CD4-positive, alpha-beta memory T cell (primary cell): ENCODE data around the gene TPRG1. TPM values are rescaled to one million over a fixed set of nuclear protein-coding genes. Genes with fewer than 3 reads are reported as not detected.

Experiments
- CTCF ChIA-PET: fragments of 350-600 bp; sonication (Branson Sonifier 250); formaldehyde crosslinking; loops from one replicate; lab custom pipeline; 2021; ENCODE audit warnings: inconsistent platforms; ENCODE audit not compliant: partially characterized antibody; lab: Charles Lee
- POLR2A ChIA-PET: fragments of 350-600 bp; sonication (Branson Sonifier 250); formaldehyde crosslinking; loops from one replicate; lab custom pipeline; 2021; ENCODE audit not compliant: partially characterized antibody; lab: Charles Lee
- DNase-seq, 5 donors: peaks; one replicate each; pipeline versions ENCODE4 v3.0.0 to v3.0.0-alpha.2; 2020 to 2022; ENCODE audit warnings: mixed read lengths in 1 of 5
- H3K27ac ChIP-seq: one replicate; pipeline ENCODE4 v1.7.0; 2013; ENCODE audit warnings: low read depth, low read length
- H3K27me3 ChIP-seq: 2 replicates; pipeline ENCODE4 v1.7.0; 2013; ENCODE audit warnings: mild to moderate bottlenecking, low read length, moderate library complexity; ENCODE audit not compliant: insufficient read depth
- H3K36me3 ChIP-seq: 2 replicates; pipeline ENCODE4 v1.7.0; 2013; ENCODE audit warnings: mild to moderate bottlenecking, low read length, moderate library complexity; ENCODE audit not compliant: insufficient read depth
- H3K4me1 ChIP-seq: 2 replicates; pipeline ENCODE4 v1.7.0; 2013; ENCODE audit warnings: mild to moderate bottlenecking, low read length, moderate library complexity; ENCODE audit not compliant: insufficient read depth
- H3K4me3 ChIP-seq, 2 donors: one replicate each; pipeline ENCODE4 v1.7.0; 2013; ENCODE audit warnings: low read length in 2 of 2, mild to moderate bottlenecking in 1 of 2
- H3K9me3 ChIP-seq, 2 donors: one replicate each; pipeline ENCODE4 v1.7.0; 2013; ENCODE audit warnings: low read length in 2 of 2, control low read depth in 1 of 2; ENCODE audit not compliant: control insufficient read depth in 1 of 2
- H3K27ac Mint-ChIP-seq, 7 donors: one replicate each; pipeline ENCODE4 v1.8.0; 2020 to 2021; ENCODE audit warnings: mixed read lengths in 7 of 7, mild to moderate bottlenecking in 6 of 7, inconsistent platforms in 3 of 7, moderate library complexity in 3 of 7
- H3K27me3 Mint-ChIP-seq, 2 donors: one replicate each; pipeline ENCODE4 v1.8.0; 2020 to 2021; ENCODE audit warnings: mixed read lengths in 2 of 2
- H3K36me3 Mint-ChIP-seq, 2 donors: one replicate each; pipeline ENCODE4 v1.8.0; 2020 to 2021; ENCODE audit warnings: mixed read lengths in 2 of 2, inconsistent platforms in 1 of 2, mild to moderate bottlenecking in 1 of 2
- H3K4me1 Mint-ChIP-seq, 4 donors: one replicate each; pipeline ENCODE4 v1.8.0; 2020 to 2021; ENCODE audit warnings: mixed read lengths in 4 of 4, mild to moderate bottlenecking in 1 of 4
- H3K4me3 Mint-ChIP-seq, 8 donors: one replicate each; pipeline ENCODE4 v1.8.0; 2020 to 2021; ENCODE audit warnings: mixed read lengths in 8 of 8, mild to moderate bottlenecking in 7 of 8, moderate library complexity in 6 of 8, inconsistent platforms in 3 of 8
- H3K9me3 Mint-ChIP-seq, 8 donors: one replicate each; pipeline ENCODE4 v1.8.0; 2020 to 2021; ENCODE audit warnings: mixed read lengths in 8 of 8, mild to moderate bottlenecking in 5 of 8, inconsistent platforms in 3 of 8, moderate library complexity in 1 of 8
- intact Hi-C: fragments of 100-400 bp; cut with micrococcal nuclease; formaldehyde crosslinking; loops from one replicate; pipeline ENCODE4 v1.15.1; 2023
- polyA plus RNA-seq, 2 donors: library from polyadenylated mRNA; unstranded; fragments of 300-500 nt; fragmentation: Illumina TruSeq; gene quantifications; one replicate each; pipeline ENCODE4 v1.2.3, GENCODE V29; 2021
- total RNA-seq, 2 experiments: library from RNA; stranded (reverse); gene quantifications; one replicate each; pipeline ENCODE4 v1.2.3, GENCODE V29; 2021

TPRG1 gene
- total and polyA plus RNA-seq, 4 experiments from 2014 or later = 8.2 to 61.4 (median 31.7) TPM

DNA sequence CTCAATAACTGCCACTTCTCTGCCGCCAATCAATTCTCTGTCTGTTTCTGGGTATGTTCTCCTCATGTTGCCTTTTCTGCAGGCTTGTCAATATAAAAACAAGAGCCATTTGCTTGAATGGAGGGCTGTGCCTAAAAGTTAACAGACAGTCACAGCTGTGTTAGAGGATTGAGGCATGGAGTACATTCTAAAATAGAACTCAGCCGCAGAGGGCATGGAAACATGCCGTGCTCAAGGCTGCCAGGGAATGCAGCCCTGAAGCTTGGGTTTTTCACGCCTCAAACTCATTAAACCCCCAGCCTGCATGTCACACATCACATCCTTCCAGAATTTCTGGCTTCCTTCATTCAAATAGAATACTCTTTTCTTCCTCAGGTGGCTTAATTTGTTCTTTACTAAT is 166.6 kb downstream of the TPRG1 start:
- Mint-ChIP-seq H3K36me3 (no peaks in the 10 kb centered on the region), H3K4me1 (peaks cover 12 to 18% (median 18%) of the 10 kb centered on the region in 4 donors), H3K4me3 (no peak overlapping the region), H3K9me3 (peaks cover 0 to 6% (median 0%) of the 10 kb centered on the region in 8 donors), H3K27me3 (no peaks in the 10 kb centered on the region), H3K27ac (no peak overlapping the region)
- H3K36me3 ChIP-seq = no peaks in the 10 kb centered on the region
- DNase-seq = no peak
- no peaks in the 10 kb centered on the region for H3K27me3 ChIP-seq
- ChIA-PET POLR2A (interaction anchor here (0.8 to 1.3 kb wide), 2 partner anchors 9 to 16 kb away, joined by 3 to 4 read pairs; no protein-coding TSS in a partner anchor), CTCF (interaction anchor here (0.8 to 2.1 kb wide), 6 partner anchors 9 to 52 kb away, joined by 3 to 7 read pairs (median 4); no protein-coding TSS in a partner anchor)
- H3K9me3 ChIP-seq = no peaks in the 10 kb centered on the region
- no peak overlapping the region for H3K27ac ChIP-seq
- no peak overlapping the region for H3K4me3 ChIP-seq
- intact Hi-C loops = no loop called here
- H3K4me1 ChIP-seq = peaks cover 17% of the 10 kb centered on the region

DNA sequence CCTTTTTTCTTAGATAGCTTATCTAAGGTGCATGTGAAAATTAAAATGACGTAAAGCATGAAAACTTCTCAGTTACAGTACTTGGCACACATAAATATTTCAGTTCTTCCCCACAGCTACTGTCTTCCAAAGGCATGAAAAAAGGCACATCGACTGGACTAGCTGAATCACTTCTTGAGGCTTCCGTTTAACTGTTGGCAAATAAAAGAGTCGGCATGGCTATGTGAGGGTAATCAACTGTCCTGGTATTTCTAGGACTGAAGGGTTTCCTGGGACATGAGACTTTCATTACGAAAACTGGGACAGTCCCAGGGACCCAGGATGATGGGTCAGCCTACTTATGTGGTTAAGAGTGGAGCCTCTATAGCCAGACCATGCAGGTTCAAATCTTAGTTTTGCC is 168.2 kb downstream of the TPRG1 start:
- ChIA-PET CTCF (interaction anchor here (0.6 to 1.9 kb wide), 6 partner anchors 9 to 1256 kb away, joined by 3 to 9 read pairs (median 4); no protein-coding TSS in a partner anchor), POLR2A (interaction anchor here (1.4 kb wide), 1 partner anchor 10 kb away, joined by 5 read pairs; no protein-coding TSS in a partner anchor)
- DNase-seq = no peak
- H3K27me3 Mint-ChIP-seq = no peaks in the 10 kb centered on the region
- no peak overlapping the region for H3K4me3 Mint-ChIP-seq
- H3K27me3 ChIP-seq = no peaks in the 10 kb centered on the region
- H3K27ac Mint-ChIP-seq = no peak overlapping the region
- intact Hi-C loops = no loop called here
- no peak overlapping the region for H3K27ac ChIP-seq
- H3K4me3 ChIP-seq = no peak overlapping the region
- H3K9me3 Mint-ChIP-seq = peaks cover 0 to 6% (median 0%) of the 10 kb centered on the region in 8 donors
- peaks cover under 1% of the 10 kb centered on the region for H3K4me1 ChIP-seq
- no peaks in the 10 kb centered on the region for H3K9me3 ChIP-seq
- H3K4me1 Mint-ChIP-seq = peaks cover 1 to 5% (median 2%) of the 10 kb centered on the region in 4 donors
- H3K36me3 Mint-ChIP-seq = no peaks in the 10 kb centered on the region
- H3K36me3 ChIP-seq = no peaks in the 10 kb centered on the region

DNA sequence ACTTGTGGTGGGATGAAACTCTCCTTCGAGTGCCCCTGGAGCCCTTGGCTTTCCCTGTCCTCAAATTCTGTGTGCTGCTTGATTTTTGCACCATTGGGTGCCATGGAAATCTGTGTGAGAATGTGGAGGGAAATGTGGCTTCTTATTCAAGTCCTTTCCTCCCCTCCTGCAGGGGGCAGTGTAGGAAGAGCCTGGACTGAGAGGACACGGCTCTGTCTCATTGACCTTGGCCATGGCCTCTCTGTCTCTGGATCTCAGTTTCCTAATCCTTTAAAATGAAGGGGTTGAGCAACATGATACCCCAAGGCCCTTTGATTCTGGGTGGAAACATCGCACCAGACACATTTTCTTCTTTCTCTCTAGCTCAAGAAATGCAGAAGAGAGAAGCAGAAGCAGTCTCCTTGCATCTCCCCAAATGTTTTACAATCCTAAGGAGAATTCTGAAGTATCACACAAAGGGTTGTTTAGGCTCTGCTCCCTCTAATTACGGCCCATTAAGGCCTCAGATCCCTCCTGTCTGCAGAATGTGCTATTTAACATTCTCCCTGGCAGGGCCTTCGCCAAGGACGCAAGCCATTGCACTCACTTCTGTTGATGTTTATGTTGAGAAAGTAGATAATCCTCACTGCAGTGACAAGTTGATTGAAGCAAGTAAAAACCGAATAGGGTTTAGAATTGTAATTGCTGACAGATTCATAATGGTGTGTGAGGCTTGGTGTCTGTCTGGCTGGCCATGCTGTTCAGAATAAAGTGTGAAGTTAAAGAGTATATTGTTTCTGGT is 169.1 kb downstream of the TPRG1 start:
- peaks cover 0 to 6% (median 0%) of the 10 kb centered on the region in 8 donors for H3K9me3 Mint-ChIP-seq
- H3K4me1 Mint-ChIP-seq = peaks cover 0 to 4% (median under 1%) of the 10 kb centered on the region in 4 donors
- DNase-seq = no peak
- ChIA-PET CTCF (interaction anchor here (1.4 to 1.7 kb wide), 3 partner anchors 10 to 69 kb away, joined by 3 to 9 read pairs (median 5); no protein-coding TSS in a partner anchor), POLR2A (no interaction called here)
- Histone ChIP-seq H3K36me3 (no peaks in the 10 kb centered on the region), H3K27ac (no peak overlapping the region), H3K4me3 (no peak overlapping the region), H3K4me1 (no peaks in the 10 kb centered on the region), H3K27me3 (no peaks in the 10 kb centered on the region), H3K9me3 (no peaks in the 10 kb centered on the region)
- H3K4me3 Mint-ChIP-seq = no peak overlapping the region
- no peaks in the 10 kb centered on the region for H3K36me3 Mint-ChIP-seq
- no peaks in the 10 kb centered on the region for H3K27me3 Mint-ChIP-seq
- intact Hi-C loops = no loop called here
- H3K27ac Mint-ChIP-seq = no peak overlapping the region

DNA sequence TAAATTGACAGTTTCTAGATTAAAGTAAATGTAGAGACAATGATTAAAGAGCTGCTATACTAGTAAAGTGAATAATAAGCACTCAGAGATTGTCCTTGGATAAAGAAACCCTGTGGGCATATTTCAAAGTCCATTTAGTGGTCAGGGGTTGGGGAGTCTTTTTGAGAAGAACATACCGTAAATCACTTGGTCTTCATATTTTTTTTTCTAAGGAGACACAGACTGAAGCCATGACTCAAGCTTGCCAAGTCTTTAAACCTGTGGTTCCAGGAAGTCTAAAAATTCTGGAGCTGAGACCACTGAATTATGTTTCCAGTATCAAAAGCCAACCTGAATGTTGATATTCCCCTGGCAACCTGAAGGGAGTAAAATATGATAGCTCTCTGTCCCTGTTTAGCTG is 171.0 kb downstream of the TPRG1 start:
- H3K27me3 Mint-ChIP-seq = no peaks in the 10 kb centered on the region
- intact Hi-C loops = no loop called here
- H3K27ac ChIP-seq = no peak overlapping the region

DNA sequence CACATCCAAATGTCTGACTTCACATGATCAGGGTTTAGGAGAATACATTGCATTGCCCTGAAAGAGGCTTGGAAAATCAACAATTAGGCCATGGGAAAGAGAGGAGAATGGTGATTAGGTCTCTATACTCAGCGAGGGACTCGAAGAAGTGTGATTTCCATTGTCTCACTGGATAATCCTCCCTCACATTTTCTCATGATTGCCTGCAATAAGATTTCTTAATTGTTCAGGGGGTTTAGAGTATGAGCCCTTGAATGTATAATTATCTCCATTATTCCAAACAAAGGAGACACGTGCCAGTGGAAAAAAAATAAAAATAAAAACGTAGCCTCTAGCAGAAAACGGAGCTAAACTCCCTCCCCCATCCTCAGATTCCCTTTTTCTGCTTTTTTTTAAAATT is 173.2 kb downstream of the TPRG1 start:
- POLR2A ChIA-PET = no interaction called here
- no peaks in the 10 kb centered on the region for H3K36me3 Mint-ChIP-seq

More for the DNA sequence above, 171.0 kb downstream of the TPRG1 start:
- Mint-ChIP-seq H3K9me3 (peaks cover 0 to 2% (median 0%) of the 10 kb centered on the region in 8 donors), H3K36me3 (no peaks in the 10 kb centered on the region), H3K27ac (no peak overlapping the region), H3K4me1 (peaks cover 0 to 2% (median under 1%) of the 10 kb centered on the region in 4 donors), H3K4me3 (no peak overlapping the region)
- H3K36me3 ChIP-seq = no peaks in the 10 kb centered on the region
- DNase-seq = no peak
- POLR2A ChIA-PET = no interaction called here
- CTCF ChIA-PET = interaction anchor here (2.6 kb wide), 1 partner anchor 13 kb away, joined by 9 read pairs; no protein-coding TSS in a partner anchor
- no peaks in the 10 kb centered on the region for H3K4me1 ChIP-seq
- no peaks in the 10 kb centered on the region for H3K27me3 ChIP-seq
- H3K9me3 ChIP-seq = no peaks in the 10 kb centered on the region
- H3K4me3 ChIP-seq = no peak overlapping the region

DNA sequence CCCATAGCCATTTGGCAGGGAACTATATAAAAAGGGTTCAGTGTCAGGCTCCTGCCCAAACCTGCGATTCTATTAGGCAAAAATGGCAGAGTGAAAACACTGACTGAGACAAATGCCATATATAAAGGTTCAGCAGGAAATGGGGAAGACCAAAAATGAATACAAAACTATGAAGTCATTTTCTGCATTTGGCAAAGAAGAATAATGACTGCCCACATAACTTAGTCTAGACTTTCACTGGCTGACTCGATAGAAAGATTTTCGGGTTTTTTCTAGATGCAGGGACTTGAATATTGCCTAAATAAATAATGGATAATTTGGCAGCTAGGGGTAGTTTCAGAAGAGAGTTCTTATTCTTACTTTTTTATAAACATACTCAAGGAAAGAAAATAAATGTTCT is 178.0 kb downstream of the TPRG1 start:
- CTCF ChIA-PET = interaction anchor here (1.7 kb wide), 1 partner anchor 56 kb away, joined by 3 read pairs; no protein-coding TSS in a partner anchor

More for the DNA sequence above, 173.2 kb downstream of the TPRG1 start:
- Mint-ChIP-seq H3K9me3 (no peaks in the 10 kb centered on the region), H3K27ac (no peak overlapping the region), H3K4me1 (no peaks in the 10 kb centered on the region), H3K4me3 (no peak overlapping the region), H3K27me3 (no peaks in the 10 kb centered on the region)
- Histone ChIP-seq H3K9me3 (no peaks in the 10 kb centered on the region), H3K27ac (no peak overlapping the region), H3K36me3 (no peaks in the 10 kb centered on the region), H3K4me3 (no peak overlapping the region), H3K4me1 (no peaks in the 10 kb centered on the region), H3K27me3 (no peaks in the 10 kb centered on the region)
- CTCF ChIA-PET = interaction anchor here (2.9 kb wide), 1 partner anchor 11 kb away, joined by 14 read pairs; no protein-coding TSS in a partner anchor
- DNase-seq = no peak
- intact Hi-C loops = no loop called here

More for the DNA sequence above, 178.0 kb downstream of the TPRG1 start:
- peaks cover 13% of the 10 kb centered on the region for H3K4me1 ChIP-seq
- H3K27ac ChIP-seq = no peak overlapping the region
- peak overlapping the region in 1 of 7 donors; percentile 11 for H3K27ac Mint-ChIP-seq
- H3K36me3 Mint-ChIP-seq = no peaks in the 10 kb centered on the region
- peaks cover 1 to 12% (median 5%) of the 10 kb centered on the region in 4 donors for H3K4me1 Mint-ChIP-seq
- H3K4me3 Mint-ChIP-seq = no peak overlapping the region
- no peaks in the 10 kb centered on the region for H3K27me3 Mint-ChIP-seq
- no peaks in the 10 kb centered on the region for H3K9me3 Mint-ChIP-seq
- H3K4me3 ChIP-seq = no peak overlapping the region
- DNase-seq = no peak
- H3K36me3 ChIP-seq = no peaks in the 10 kb centered on the region
- no peaks in the 10 kb centered on the region for H3K27me3 ChIP-seq
- intact Hi-C loops = no loop called here
- POLR2A ChIA-PET = no interaction called here
- no peaks in the 10 kb centered on the region for H3K9me3 ChIP-seq
